Fibroblast of villous mesenchyme (primary cell): ENCODE data around the gene SIGLEC1. TPM values are rescaled to one million over a fixed set of nuclear protein-coding genes. Genes with fewer than 3 reads are reported as not detected.

Experiments used
- DNase-seq: peaks from one replicate; pipeline ENCODE4 v3.0.0-alpha.2; 2010; ENCODE audit warnings: low read depth
- H3K4me3 ChIP-seq: 2 replicates; pipeline ENCODE4 v1.5.1; 2011; ENCODE audit warnings: low read depth, mild to moderate bottlenecking, low read length
- CTCF ChIP-seq: IDR thresholded peaks from 2 replicates; pipeline ENCODE4 v1.5.1; 2012; ENCODE audit warnings: low read depth, mild to moderate bottlenecking, low read length; ENCODE audit not compliant: insufficient read depth
- total RNA-seq: library from RNA; depleted of rRNA; stranded (reverse); fragments of >200 nt; gene quantifications from 2 replicates; pipeline ENCODE4 v1.2.3, GENCODE V29; 2012

SIGLEC1 gene
- total RNA-seq, 1 donor = not detected

GRCh38 chr20:3696200-3696599 lies 16.2 kb downstream of the SIGLEC1 start:
- H3K4me3 ChIP-seq = no peak overlapping the region
- no peak for DNase-seq
- peak; percentile 39 for TF ChIP-seq CTCF

DNA sequence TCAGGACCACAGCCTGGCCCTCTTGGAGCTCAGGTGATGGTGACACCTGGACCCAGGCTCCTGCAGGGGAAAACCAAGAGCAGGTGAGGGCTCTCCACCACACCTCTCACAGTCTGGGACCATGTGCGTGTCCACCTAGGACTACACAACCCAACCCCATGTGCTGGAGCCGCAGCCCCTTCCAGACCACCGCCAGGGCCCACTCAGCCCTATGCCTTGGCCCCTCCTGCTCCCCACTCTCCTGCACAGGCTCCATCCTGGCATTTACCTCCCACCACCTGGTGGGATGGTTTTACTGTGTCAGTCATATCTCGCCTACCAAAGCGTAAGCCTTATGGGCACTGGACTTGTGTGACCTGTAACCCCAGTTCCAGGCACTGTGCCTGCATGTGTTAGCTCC lies 17.5 kb downstream of the SIGLEC1 start:
- TF ChIP-seq CTCF = no peak
- no peak overlapping the region for H3K4me3 ChIP-seq
- DNase-seq = no peak

DNA sequence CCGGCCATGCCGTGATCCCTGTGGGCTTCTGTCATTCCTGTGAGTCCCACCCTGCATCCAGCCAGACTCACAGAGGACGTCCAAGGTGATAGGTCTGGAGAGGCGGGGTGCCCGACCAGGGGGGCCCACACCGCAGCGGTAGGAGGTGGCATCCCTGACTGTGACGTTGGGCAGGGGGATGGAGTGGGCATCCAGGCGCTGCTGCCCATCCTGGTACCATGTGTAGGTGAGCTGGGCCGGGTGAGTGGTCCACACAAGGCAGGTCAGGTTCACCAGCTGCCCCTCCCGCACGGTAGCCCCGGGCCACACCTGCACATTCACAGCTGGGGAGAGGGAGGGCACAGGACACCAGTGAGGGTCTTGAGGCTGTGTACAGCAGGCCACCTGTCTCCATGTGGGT lies 19.0 kb downstream of the SIGLEC1 start:
- no peak for DNase-seq
- TF ChIP-seq CTCF = no peak

DNA sequence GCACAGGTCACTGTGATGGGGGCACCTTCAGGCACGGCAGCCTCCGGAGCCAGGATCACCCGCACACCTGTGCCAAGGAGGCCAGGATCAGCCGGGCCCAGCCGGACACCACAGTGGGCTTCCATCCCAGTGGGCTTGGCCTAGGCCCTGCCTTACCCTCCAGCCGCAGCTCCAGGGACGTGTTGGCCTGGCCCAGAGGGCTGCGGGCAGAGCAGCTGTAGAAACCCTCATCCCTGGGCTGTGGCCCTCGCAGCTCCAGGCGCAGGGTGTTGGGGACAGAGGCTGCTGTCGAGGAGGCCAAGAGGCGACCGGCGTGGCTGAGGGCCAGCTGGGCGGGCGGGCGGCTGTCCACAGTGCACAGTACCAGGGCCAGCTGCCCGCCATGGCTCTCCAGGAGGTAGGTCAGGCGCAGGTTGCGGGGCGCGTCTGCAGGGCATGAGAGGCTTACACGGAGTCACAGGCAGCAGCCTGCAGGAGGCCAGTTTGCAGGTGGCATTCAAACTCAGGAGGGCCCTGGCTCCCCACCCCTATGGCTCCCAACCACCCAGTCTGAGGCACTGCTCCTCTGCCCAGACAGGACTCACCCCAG lies 19.6 kb downstream of the SIGLEC1 start:
- TF ChIP-seq CTCF = no peak
- no peak overlapping the region for H3K4me3 ChIP-seq
- DNase-seq = no peak

More for the DNA sequence above, 19.0 kb downstream of the SIGLEC1 start:
- H3K4me3 ChIP-seq = no peak overlapping the region

DNA sequence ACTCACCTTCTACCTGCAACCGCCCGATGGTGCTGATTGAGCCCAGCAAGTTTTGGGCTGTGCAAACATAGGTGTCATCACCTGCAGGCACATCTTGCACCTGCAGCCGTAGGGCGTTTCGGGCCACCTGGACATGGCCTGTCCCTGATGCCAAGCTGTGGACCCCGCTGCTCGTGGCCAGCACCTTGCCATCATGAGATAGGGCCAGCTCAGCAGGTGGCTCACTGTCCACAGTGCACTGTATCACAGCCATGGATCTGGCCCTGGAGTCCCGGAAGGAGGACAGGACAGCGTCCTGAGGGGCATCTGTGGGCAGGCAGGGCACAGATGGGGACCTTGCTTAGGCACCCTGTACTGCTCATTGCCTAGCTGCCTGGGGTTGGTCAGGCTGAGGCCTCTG lies 20.5 kb downstream of the SIGLEC1 start:
- no peak for DNase-seq
- TF ChIP-seq CTCF = no peak
- no peak overlapping the region for H3K4me3 ChIP-seq

- DNase-seq = no peak
- H3K4me3 ChIP-seq = no peak overlapping the region
- TF ChIP-seq CTCF = no peak
Measured at GRCh38 chr20:3691306-3691705, 21.1 kb downstream of the SIGLEC1 start.

- H3K4me3 ChIP-seq = no peak overlapping the region
- DNase-seq = no peak
- TF ChIP-seq CTCF = no peak
Measured at GRCh38 chr20:3690413-3690812, 22.0 kb downstream of the SIGLEC1 start.
